Measurements from ENCODE around the gene RPTOR.

GRCh38 chr17:80513892-80514291, 30.7 kb upstream of the RPTOR start:
- TF ChIP-seq CTCF (IDR thresholded peaks at IDR 0.05 in 4 of 5, conservative IDR thresholded peaks at IDR 0.05 in 1 of 5), result no peak
- TF ChIP-seq POLR2A (IDR thresholded peaks at IDR 0.05), result no peak

All from gastrocnemius medialis (tissue), 4 donors.